H9 (cell line): Measurements from ENCODE around the gene UBR2. TPM values are rescaled to one million over a fixed set of nuclear protein-coding genes. Genes with fewer than 3 reads are reported as not detected.

ENCODE experiments used
- DNase-seq: peaks from one replicate; pipeline ENCODE4 v3.0.0-alpha.2; 2017
- H2AFZ ChIP-seq: one replicate; pipeline ENCODE4 v1.6.1; 2013; ENCODE audit warnings: mild to moderate bottlenecking, low read length, control low read depth, moderate library complexity
- H2AK5ac ChIP-seq: 2 replicates; pipeline ENCODE4 v1.6.1; 2013; ENCODE audit warnings: low read length, control low read depth, mixed read lengths; ENCODE audit not compliant: insufficient read length
- H2BK120ac ChIP-seq: one replicate; pipeline ENCODE4 v1.6.1; 2013; ENCODE audit warnings: low read depth, mild to moderate bottlenecking, low read length, control low read depth, inconsistent platforms; ENCODE audit not compliant: poor library complexity, severe bottlenecking
- H2BK12ac ChIP-seq: 2 replicates; pipeline ENCODE4 v1.6.1; 2013; ENCODE audit warnings: low read length, control low read depth, mixed read lengths, low read depth; ENCODE audit not compliant: insufficient read length
- H2BK15ac ChIP-seq: 2 replicates; pipeline ENCODE4 v1.6.1; 2013; ENCODE audit warnings: low read depth, low read length, control low read depth
- H2BK20ac ChIP-seq: one replicate; pipeline ENCODE4 v1.6.1; 2013; ENCODE audit warnings: low read depth, mild to moderate bottlenecking, low read length, control low read depth, inconsistent platforms; ENCODE audit not compliant: poor library complexity, severe bottlenecking
- H2BK5ac ChIP-seq: 2 replicates; pipeline ENCODE4 v1.6.1; 2013; ENCODE audit warnings: low read length, control low read depth, mixed read lengths; ENCODE audit not compliant: insufficient read length
- H3K14ac ChIP-seq: 2 replicates; pipeline ENCODE4 v1.6.1; 2013; ENCODE audit warnings: low read length, control low read depth; ENCODE audit not compliant: insufficient read depth
- H3K18ac ChIP-seq: 2 replicates; pipeline ENCODE4 v1.6.1; 2013; ENCODE audit warnings: low read depth, mild to moderate bottlenecking, mixed read lengths, low read length, control low read depth; ENCODE audit not compliant: insufficient read length
- H3K23ac ChIP-seq: 2 replicates; pipeline ENCODE4 v1.6.1; 2013; ENCODE audit warnings: low read length, control low read depth, mixed read lengths, low read depth; ENCODE audit not compliant: insufficient read length
- H3K23me2 ChIP-seq: 2 replicates; pipeline ENCODE4 v1.6.1; 2013; ENCODE audit warnings: low read depth, mild to moderate bottlenecking, mixed read lengths, low read length, control low read depth; ENCODE audit not compliant: insufficient read length, poor library complexity, severe bottlenecking
- H3K27ac ChIP-seq: 2 replicates; pipeline ENCODE4 v1.5.1; 2013; ENCODE audit warnings: low read length, control low read depth, mixed read lengths, low read depth; ENCODE audit not compliant: insufficient read length
- H3K27me3 ChIP-seq: 2 replicates; pipeline ENCODE4 v1.6.1; 2013; ENCODE audit warnings: low read length, control low read depth, inconsistent platforms; ENCODE audit not compliant: insufficient read depth
- H3K4ac ChIP-seq: 2 replicates; pipeline ENCODE4 v1.6.1; 2013; ENCODE audit warnings: low read depth, mild to moderate bottlenecking, control low read depth, inconsistent platforms, low read length, moderate library complexity
- H3K4me1 ChIP-seq: 2 replicates; pipeline ENCODE4 v1.6.1; 2013; ENCODE audit warnings: low read length, control low read depth, inconsistent platforms; ENCODE audit not compliant: insufficient read depth
- H3K4me2 ChIP-seq: 2 replicates; pipeline ENCODE4 v1.6.1; 2013; ENCODE audit warnings: low read length, control low read depth, mixed read lengths; ENCODE audit not compliant: insufficient read length, insufficient read depth
- H3K56ac ChIP-seq: 2 replicates; pipeline ENCODE4 v1.6.1; 2013; ENCODE audit warnings: low read depth, mild to moderate bottlenecking, mixed read lengths, low read length, control low read depth; ENCODE audit not compliant: insufficient read length
- H3K79me1 ChIP-seq: 2 replicates; pipeline ENCODE4 v1.6.1; 2013; ENCODE audit warnings: low read depth, mild to moderate bottlenecking, moderate library complexity, low read length, control low read depth, inconsistent platforms; ENCODE audit not compliant: insufficient read depth, poor library complexity, severe bottlenecking
- H3K79me2 ChIP-seq: 2 replicates; pipeline ENCODE4 v1.6.1; 2013; ENCODE audit warnings: low read length, control low read depth, inconsistent platforms; ENCODE audit not compliant: insufficient read depth
- H3K9ac ChIP-seq: 2 replicates; pipeline ENCODE4 v1.6.1; 2013; ENCODE audit warnings: low read length, control low read depth, mixed read lengths; ENCODE audit not compliant: insufficient read length; ENCODE audit errors: extremely low read depth
- H3K9me3 ChIP-seq: one replicate; pipeline ENCODE4 v1.6.1; 2013; ENCODE audit warnings: low read depth, low read length, inconsistent platforms; ENCODE audit not compliant: control insufficient read depth
- H3T11ph ChIP-seq: one replicate; pipeline ENCODE4 v1.6.1; 2013; ENCODE audit warnings: mild to moderate bottlenecking, low read length, control low read depth, inconsistent platforms
- H4K20me1 ChIP-seq: one replicate; pipeline ENCODE4 v1.6.1; 2013; ENCODE audit not compliant: control insufficient read depth, insufficient read length, insufficient read depth
- H4K5ac ChIP-seq: 2 replicates; pipeline ENCODE4 v1.6.1; 2013; ENCODE audit warnings: low read depth, mild to moderate bottlenecking, mixed read lengths, low read length, control low read depth; ENCODE audit not compliant: insufficient read length
- H4K8ac ChIP-seq: replicated peaks from 2 replicates; pipeline ENCODE4 v1.6.1; 2013; ENCODE audit warnings: low read length, control low read depth, mixed read lengths, low read depth; ENCODE audit not compliant: insufficient read length
- H4K91ac ChIP-seq: 2 replicates; pipeline ENCODE4 v1.6.1; 2013; ENCODE audit warnings: low read depth, mild to moderate bottlenecking, moderate library complexity, mixed read lengths, low read length, control low read depth; ENCODE audit not compliant: insufficient read length
- H3K27ac Mint-ChIP-seq, 3 experiments: 2 replicates in 2 of 3; 3 replicates in 1 of 3; pipeline ENCODE4 v1.8.0; 2020 to 2021; ENCODE audit warnings: mixed read lengths in 3 of 3, mild to moderate bottlenecking in 1 of 3, moderate library complexity in 1 of 3
- H3K27me3 Mint-ChIP-seq: 2 replicates; pipeline ENCODE4 v1.8.0; 2021; ENCODE audit warnings: low read depth, mild to moderate bottlenecking, moderate library complexity, mixed read lengths
- H3K36me3 Mint-ChIP-seq, 3 experiments: 2 replicates in 2 of 3; 3 replicates in 1 of 3; pipeline ENCODE4 v1.8.0; 2020 to 2021; ENCODE audit warnings: low read depth in 3 of 3, mixed read lengths in 3 of 3; ENCODE audit not compliant: insufficient read depth in 1 of 3
- H3K4me1 Mint-ChIP-seq, 2 experiments: 2 replicates each; pipeline ENCODE4 v1.8.0; 2020; ENCODE audit warnings: mixed read lengths in 2 of 2
- H3K4me3 Mint-ChIP-seq, 2 experiments: 2 replicates in 1 of 2; 3 replicates in 1 of 2; pipeline ENCODE4 v1.8.0; 2020 to 2021; ENCODE audit warnings: mild to moderate bottlenecking in 2 of 2, mixed read lengths in 2 of 2, moderate library complexity in 1 of 2
- H3K9me3 Mint-ChIP-seq, 2 experiments: 2 replicates in 1 of 2; 3 replicates in 1 of 2; pipeline ENCODE4 v1.8.0; 2020; ENCODE audit warnings: mild to moderate bottlenecking in 2 of 2, mixed read lengths in 2 of 2, moderate library complexity in 1 of 2
- WGBS: extraction: QIAGEN DNeasy Blood & Tissue Kit; methylation state at CpG from one replicate; pipeline ENCODE4 v1.1.7; 2013; ENCODE audit warnings: missing lambda C conversion rate, low lambda C conversion rate, mixed read lengths; ENCODE audit not compliant: insufficient read length; ENCODE audit errors: extremely low coverage; 5-methylcytosine and 5-hydroxymethylcytosine counted together
- total RNA-seq: library from RNA; stranded (reverse); gene quantifications from 2 replicates; pipeline ENCODE4 v1.2.1, GENCODE V29; 2021
- TF ChIP-seq, protein P1 (sequence below): fragments of 200-600 bp; sonication (generic); conservative IDR thresholded peaks from 3 replicates; pipeline ENCODE4 v1.8.0; 2021; ENCODE audit warnings: antibody characterized with exemption, mild to moderate bottlenecking

Gene UBR2
- total RNA-seq, 1 experiment from 2014 or later = 18.7 TPM

DNA sequence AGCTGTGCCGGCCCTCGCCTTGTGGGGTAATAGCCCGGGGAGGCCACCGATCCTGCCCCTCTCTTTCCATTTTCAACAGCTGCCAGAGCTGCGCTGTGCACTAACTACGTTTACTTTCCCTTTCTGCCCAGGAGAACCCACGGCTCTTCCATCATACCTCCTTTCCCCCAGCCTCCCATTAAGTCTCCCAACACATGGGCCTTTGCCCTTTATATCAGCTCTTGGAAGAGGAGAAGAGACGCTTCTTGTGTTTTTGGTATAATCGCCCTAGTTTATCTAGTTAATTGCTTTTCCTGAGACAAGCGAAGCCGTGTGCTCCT is 637 bp downstream of the UBR2 start:
- WGBS = no CpG with 5 or more reads among the region's 11 CpGs
- no peak overlapping the region for H2AFZ ChIP-seq
- H4K8ac ChIP-seq = no peak overlapping the region
- H2AK5ac ChIP-seq = no peak overlapping the region
- no peak overlapping the region for H2BK120ac ChIP-seq
- H3K14ac ChIP-seq = peak overlapping the region; percentile 91
- peak overlapping the region; percentile 95 to 96 for H3K4me3 Mint-ChIP-seq
- peak overlapping the region; percentile 97 for H3K4me2 ChIP-seq
- H2BK15ac ChIP-seq = no peak overlapping the region
- no peaks in the 10 kb centered on the region for H3K27me3 ChIP-seq
- no peak overlapping the region for H2BK5ac ChIP-seq
- H3K9ac ChIP-seq = peak overlapping the region; percentile 87
- peak overlapping the region; percentile 84 to 98 (median 87) for H3K27ac Mint-ChIP-seq
- H3K79me2 ChIP-seq = peaks cover 9% of the 10 kb centered on the region; the same call in 1 of the 2 replicates
- TF ChIP-seq, protein P1, sequence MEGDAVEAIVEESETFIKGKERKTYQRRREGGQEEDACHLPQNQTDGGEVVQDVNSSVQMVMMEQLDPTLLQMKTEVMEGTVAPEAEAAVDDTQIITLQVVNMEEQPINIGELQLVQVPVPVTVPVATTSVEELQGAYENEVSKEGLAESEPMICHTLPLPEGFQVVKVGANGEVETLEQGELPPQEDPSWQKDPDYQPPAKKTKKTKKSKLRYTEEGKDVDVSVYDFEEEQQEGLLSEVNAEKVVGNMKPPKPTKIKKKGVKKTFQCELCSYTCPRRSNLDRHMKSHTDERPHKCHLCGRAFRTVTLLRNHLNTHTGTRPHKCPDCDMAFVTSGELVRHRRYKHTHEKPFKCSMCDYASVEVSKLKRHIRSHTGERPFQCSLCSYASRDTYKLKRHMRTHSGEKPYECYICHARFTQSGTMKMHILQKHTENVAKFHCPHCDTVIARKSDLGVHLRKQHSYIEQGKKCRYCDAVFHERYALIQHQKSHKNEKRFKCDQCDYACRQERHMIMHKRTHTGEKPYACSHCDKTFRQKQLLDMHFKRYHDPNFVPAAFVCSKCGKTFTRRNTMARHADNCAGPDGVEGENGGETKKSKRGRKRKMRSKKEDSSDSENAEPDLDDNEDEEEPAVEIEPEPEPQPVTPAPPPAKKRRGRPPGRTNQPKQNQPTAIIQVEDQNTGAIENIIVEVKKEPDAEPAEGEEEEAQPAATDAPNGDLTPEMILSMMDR = no peak
- no peak overlapping the region for H3T11ph ChIP-seq
- no peaks in the 10 kb centered on the region for H4K20me1 ChIP-seq
- H3K23ac ChIP-seq = no peak overlapping the region
- peaks cover 0 to 19% (median 11%) of the 10 kb centered on the region in 3 experiments; a peak in 5 of 7 replicates for H3K36me3 Mint-ChIP-seq
- H3K9me3 ChIP-seq = no peaks in the 10 kb centered on the region
- H3K9me3 Mint-ChIP-seq = no peaks in the 10 kb centered on the region; a peak in 1 of 5 replicates
- H2BK20ac ChIP-seq = no peak overlapping the region
- H3K27ac ChIP-seq = no peak overlapping the region
- H3K79me1 ChIP-seq = no peaks in the 10 kb centered on the region
- no peaks in the 10 kb centered on the region for H3K4me1 ChIP-seq
- peaks cover 9 to 13% of the 10 kb centered on the region in 2 experiments for H3K4me1 Mint-ChIP-seq
- H3K23me2 ChIP-seq = peaks cover 10% of the 10 kb centered on the region
- H3K18ac ChIP-seq = peak overlapping the region; percentile 32
- no peak for DNase-seq
- no peak overlapping the region for H3K4ac ChIP-seq
- H4K91ac ChIP-seq = no peak overlapping the region
- H3K27me3 Mint-ChIP-seq = no peaks in the 10 kb centered on the region
- no peak overlapping the region for H4K5ac ChIP-seq
- H2BK12ac ChIP-seq = no peak overlapping the region
- H3K56ac ChIP-seq = no peak overlapping the region
